Endometrial microvascular endothelial cells (primary cell): ENCODE results near the gene LAMB4. TPM values are rescaled to one million over a fixed set of nuclear protein-coding genes. Genes with fewer than 3 reads are reported as not detected.

Experiments
- in situ Hi-C: cut with HindIII; loops from 2 replicates; pipeline ENCODE4 v1.10.0; 2017; ENCODE audit warnings: low sequenced_read_pairs, low pct_unique_long_range_greater_than_20kb; ENCODE audit errors: inconsistent ontology term
- total RNA-seq: library from RNA; depleted of rRNA; stranded (reverse); fragments of >200 nt; gene quantifications from one replicate; pipeline ENCODE4 v1.2.3, GENCODE V29; 2015; ENCODE audit errors: inconsistent ontology term

LAMB4 gene
- 0.19 TPM for total RNA-seq

- in situ Hi-C loops = no loop called here
Observed at GRCh38 chr7:108130261-108130660, at the start of gene LAMB4. Gene LAMB4 (minus strand): TSS chr7:108130361. CDS start chr7:108123164, 7,197 bp downstream.

- in situ Hi-C loops = loop anchor here (25.0 kb wide), 1 partner anchor 309 kb away; no protein-coding TSS in a partner anchor
Observed at GRCh38 chr7:108178398-108178797, 48.2 kb upstream of the LAMB4 start.

- in situ Hi-C loops = no loop called here
Observed at GRCh38 chr7:108171164-108171563, 41.0 kb upstream of the LAMB4 start.

- in situ Hi-C loops = no loop called here
Observed at GRCh38 chr7:108170251-108170650, 40.1 kb upstream of the LAMB4 start.

GRCh38 chr7:108167460-108167859, 37.3 kb upstream of the LAMB4 start:
- in situ Hi-C loops = no loop called here

GRCh38 chr7:108166687-108167086, 36.5 kb upstream of the LAMB4 start:
- in situ Hi-C loops = no loop called here

GRCh38 chr7:108165723-108166122, 35.6 kb upstream of the LAMB4 start:
- in situ Hi-C loops = no loop called here

- in situ Hi-C loops = no loop called here
Observed at GRCh38 chr7:108164946-108165345, 34.8 kb upstream of the LAMB4 start.

GRCh38 chr7:108164342-108164741, 34.2 kb upstream of the LAMB4 start:
- in situ Hi-C loops = no loop called here

GRCh38 chr7:108158776-108159175, 28.6 kb upstream of the LAMB4 start:
- in situ Hi-C loops = no loop called here

GRCh38 chr7:108157606-108158335, 27.6 kb upstream of the LAMB4 start:
- in situ Hi-C loops = no loop called here

GRCh38 chr7:108156897-108157605, 26.9 kb upstream of the LAMB4 start:
- in situ Hi-C loops = no loop called here

- in situ Hi-C loops = no loop called here
Observed at GRCh38 chr7:108152198-108152597, 22.0 kb upstream of the LAMB4 start.

GRCh38 chr7:108149908-108150307, 19.7 kb upstream of the LAMB4 start:
- in situ Hi-C loops = no loop called here

GRCh38 chr7:108149119-108149518, 19.0 kb upstream of the LAMB4 start:
- in situ Hi-C loops = no loop called here

- in situ Hi-C loops = no loop called here
Observed at GRCh38 chr7:108147031-108147563, 16.9 kb upstream of the LAMB4 start.

- in situ Hi-C loops = no loop called here
Observed at GRCh38 chr7:108146070-108146842, 16.1 kb upstream of the LAMB4 start.

GRCh38 chr7:108145401-108145800, 15.2 kb upstream of the LAMB4 start:
- in situ Hi-C loops = no loop called here

GRCh38 chr7:108144931-108145330, 14.8 kb upstream of the LAMB4 start:
- in situ Hi-C loops = no loop called here
